Measurements from ENCODE around the gene OR1D2. TPM values are rescaled to one million over a fixed set of nuclear protein-coding genes. Genes with fewer than 3 reads are reported as not detected.

OR1D2 gene
- total and polyA plus RNA-seq, 2 of the 4 experiments (the other 2 are of a cell fraction): not detected

- Histone ChIP-seq H2BK120ac (ENCODE audit: low read depth, low read length) (peak overlapping the region; percentile 70), H3K18ac (ENCODE audit: low read depth, low read length) (peak overlapping the region; percentile 26; the same call in 1 of the 2 replicates), H3K79me1 (ENCODE audit: low read depth in 1 of 2, low read length in 2 of 2) (no peaks in the 10 kb centered on the region), H3K4me3 (ENCODE audit: insufficient read depth, low read depth, low read length) (peak overlapping the region; percentile 69), H3K14ac (replicated peaks; ENCODE audit: low read depth, low read length) (peak overlapping the region; percentile 83), H2AK9ac (replicated peaks; ENCODE audit: low read depth, low read length, poor library complexity) (peak overlapping the region; percentile 33), H3K4me1 (ENCODE audit: control insufficient read depth, insufficient read depth, low read length) (no peaks in the 10 kb centered on the region), H3K4me2 (ENCODE audit: low read depth, low read length) (peak overlapping the region; percentile 88), H4K20me1 (ENCODE audit: insufficient read depth, low read length) (no peaks in the 10 kb centered on the region), H3K9me3 (ENCODE audit: control insufficient read depth, insufficient read depth, low read length) (peaks cover 3% of the 10 kb centered on the region), H2BK5ac (ENCODE audit: low read depth, low read length, poor library complexity, severe bottlenecking) (peak overlapping the region; percentile 40), H3K27ac (ENCODE audit: insufficient read depth, low read length) (peak overlapping the region; percentile 61), H3K23ac (ENCODE audit: low read depth, low read length) (0 out of 2 replicates have a peak overlapping the region, but pooled peaks have one; percentile 67), H2BK20ac (ENCODE audit: low read depth, low read length) (no peak overlapping the region), H3K9ac (ENCODE audit: low read depth, low read length) (peak overlapping the region; percentile 86), H2AK5ac (ENCODE audit: low read depth, low read length) (no peak overlapping the region), H3K9me1 (ENCODE audit: insufficient read depth, low read length) (no peaks in the 10 kb centered on the region), H3K56ac (ENCODE audit: extremely low read depth, insufficient read depth, low read length) (peak overlapping the region; percentile 52), H4K5ac (ENCODE audit: low read depth, low read length) (peak overlapping the region; percentile 85), H3K36me3 (ENCODE audit: control insufficient read depth, insufficient read depth, low read length) (no peaks in the 10 kb centered on the region), H4K8ac (ENCODE audit: low read depth in 2 of 2, low read length in 2 of 2) (peak overlapping the region; percentile 63 to 96), H2BK15ac (ENCODE audit: low read depth, low read length) (no peak overlapping the region), H2AFZ (replicated peaks; ENCODE audit: low read length, poor library complexity) (peak overlapping the region; percentile 94), H4K91ac (ENCODE audit: insufficient read depth, low read depth, low read length) (0 out of 2 replicates have a peak overlapping the region, but pooled peaks have one; percentile 47), H3K4ac (ENCODE audit: low read depth, low read length) (peak overlapping the region; percentile 73), H3K27me3 (ENCODE audit: control insufficient read depth, insufficient read depth, low read length) (no peaks in the 10 kb centered on the region)
- POLR2A ChIA-PET (ENCODE audit: unreplicated experiment): no interaction called here
- 3% methylated on average over 21 of the region's 50 CpGs; no CpG with 5 or more reads in 1 of the 2 experiments for WGBS, 2 experiments (ENCODE audit: extremely low coverage in 2 of 2, insufficient read length in 1 of 2)
- in situ Hi-C loops (cut with MboI; ENCODE audit: low sequenced_read_pairs): loop anchor here (10.0 to 25.0 kb wide), 2 partner anchors 596 to 763 kb away; partner anchors contain the start of gene ITGAE
- TF ChIP-seq MXI1 (IDR thresholded peaks at IDR 0.05; ENCODE audit: borderline replicate concordance, low read depth, low read length) (no peak), CEBPB (IDR thresholded peaks at IDR 0.05; ENCODE audit: low read depth, low read length) (no peak), MAZ (IDR thresholded peaks at IDR 0.05; ENCODE audit: borderline replicate concordance, low read depth, low read length) (peak; percentile 75; the same call in 1 of the 2 replicates), SMC3 (IDR thresholded peaks at IDR 0.05; ENCODE audit: low read depth, low read length) (peak; percentile 44), RAD21 (IDR thresholded peaks at IDR 0.05; ENCODE audit: low read length) (peak; percentile 71), RFX5 (IDR thresholded peaks at IDR 0.05; ENCODE audit: low read depth, low read length) (no peak), RCOR1 (IDR thresholded peaks at IDR 0.05; ENCODE audit: insufficient replicate concordance, low read length) (no peak)
- TF ChIP-seq, protein P1, sequence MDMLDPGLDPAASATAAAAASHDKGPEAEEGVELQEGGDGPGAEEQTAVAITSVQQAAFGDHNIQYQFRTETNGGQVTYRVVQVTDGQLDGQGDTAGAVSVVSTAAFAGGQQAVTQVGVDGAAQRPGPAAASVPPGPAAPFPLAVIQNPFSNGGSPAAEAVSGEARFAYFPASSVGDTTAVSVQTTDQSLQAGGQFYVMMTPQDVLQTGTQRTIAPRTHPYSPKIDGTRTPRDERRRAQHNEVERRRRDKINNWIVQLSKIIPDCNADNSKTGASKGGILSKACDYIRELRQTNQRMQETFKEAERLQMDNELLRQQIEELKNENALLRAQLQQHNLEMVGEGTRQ (IDR thresholded peaks at IDR 0.05; ENCODE audit: low read depth, low read length): no peak
- TF ChIP-seq, protein P2, sequence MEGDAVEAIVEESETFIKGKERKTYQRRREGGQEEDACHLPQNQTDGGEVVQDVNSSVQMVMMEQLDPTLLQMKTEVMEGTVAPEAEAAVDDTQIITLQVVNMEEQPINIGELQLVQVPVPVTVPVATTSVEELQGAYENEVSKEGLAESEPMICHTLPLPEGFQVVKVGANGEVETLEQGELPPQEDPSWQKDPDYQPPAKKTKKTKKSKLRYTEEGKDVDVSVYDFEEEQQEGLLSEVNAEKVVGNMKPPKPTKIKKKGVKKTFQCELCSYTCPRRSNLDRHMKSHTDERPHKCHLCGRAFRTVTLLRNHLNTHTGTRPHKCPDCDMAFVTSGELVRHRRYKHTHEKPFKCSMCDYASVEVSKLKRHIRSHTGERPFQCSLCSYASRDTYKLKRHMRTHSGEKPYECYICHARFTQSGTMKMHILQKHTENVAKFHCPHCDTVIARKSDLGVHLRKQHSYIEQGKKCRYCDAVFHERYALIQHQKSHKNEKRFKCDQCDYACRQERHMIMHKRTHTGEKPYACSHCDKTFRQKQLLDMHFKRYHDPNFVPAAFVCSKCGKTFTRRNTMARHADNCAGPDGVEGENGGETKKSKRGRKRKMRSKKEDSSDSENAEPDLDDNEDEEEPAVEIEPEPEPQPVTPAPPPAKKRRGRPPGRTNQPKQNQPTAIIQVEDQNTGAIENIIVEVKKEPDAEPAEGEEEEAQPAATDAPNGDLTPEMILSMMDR (conservative IDR thresholded peaks at IDR 0.05; ENCODE audit: low read depth, low read length): peak; percentile 64
- dilution Hi-C loops (cut with HindIII; ENCODE audit: low sequenced_read_pairs, unreplicated experiment): no loop called here
- intact Hi-C loops (cut with micrococcal nuclease): loop anchor here (5.0 to 10.0 kb wide), 2 partner anchors 598 to 686 kb away; no protein-coding TSS in a partner anchor
- peak; percentile 100 for ATAC-seq (ENCODE audit: low read depth)
- peak; percentile 97 for DNase-seq
- CTCF ChIA-PET: no interaction called here
- no TSS peak for BruUV-seq (replicated peaks)
These were observed 55.3 kb downstream of the OR1D2 start for GRCh38 chr17:3048727-3049471.

Measured in IMR-90 (cell line).